Renal cortex interstitium (tissue), 15 donors: Measurements from ENCODE around the gene ABHD18. TPM values are rescaled to one million over a fixed set of nuclear protein-coding genes. Genes with fewer than 3 reads are reported as not detected.
"Not testable (repeated sequence)": the region's sequence is repeated elsewhere in the genome, so short reads cannot be mapped to it uniquely, and the experiment has no call there.

Experiments used
- DNase-seq, 11 donors: peaks; one replicate each; pipeline ENCODE4 v3.0.0-alpha.2; 2013; ENCODE audit warnings: low read depth in 9 of 11, low spot score in 4 of 11; ENCODE audit errors: extremely low read depth in 1 of 11
- long read RNA-seq, 16 experiments: transcript quantifications; one replicate each; lab custom pipeline, GENCODE V29; 2026
- polyA plus RNA-seq, 3 donors: library from polyadenylated mRNA; unstranded; fragments of 120-200 nt; gene quantifications; one replicate each; pipeline ENCODE4 v1.2.1, GENCODE V29; 2013; ENCODE audit not compliant: insufficient read length in 3 of 3

ABHD18 gene
- 10 to 100 TPM; 11.7 to 22.1 (median 15.4) TPM for polyA plus RNA-seq
- long read RNA-seq, donor 1 = 0 reads
- long read RNA-seq, donor 2 = 0 reads
- long read RNA-seq, donor 3 = 0 reads
- long read RNA-seq, donor 4, full-length matches to known transcripts = 1 of 1 reads
- long read RNA-seq, donor 4, partial matches to known transcripts = 0 of 1 reads
- long read RNA-seq, donor 4, other reads (novel, unspliced or antisense) = 0 of 1 reads
- long read RNA-seq, donor 5 = 0 reads
- long read RNA-seq, donor 6 = 0 reads
- long read RNA-seq, donor 7, full-length matches to known transcripts = 3 of 3 reads
- long read RNA-seq, donor 7, partial matches to known transcripts = 0 of 3 reads
- long read RNA-seq, donor 7, other reads (novel, unspliced or antisense) = 0 of 3 reads
- long read RNA-seq, donor 8 = 0 reads
- long read RNA-seq, donor 9 = 0 reads
- long read RNA-seq, donor 10 = 0 reads
- long read RNA-seq, donor 11 = 0 reads
- long read RNA-seq, donor 12 = 0 reads
- long read RNA-seq, donor 13 = 0 reads
- long read RNA-seq, donor 14 = 0 reads
- long read RNA-seq, donor 15 = 0 reads
- long read RNA-seq, donor 16, full-length matches to known transcripts = 1 of 1 reads
- long read RNA-seq, donor 16, partial matches to known transcripts = 0 of 1 reads
- long read RNA-seq, donor 16, other reads (novel, unspliced or antisense) = 0 of 1 reads

DNA sequence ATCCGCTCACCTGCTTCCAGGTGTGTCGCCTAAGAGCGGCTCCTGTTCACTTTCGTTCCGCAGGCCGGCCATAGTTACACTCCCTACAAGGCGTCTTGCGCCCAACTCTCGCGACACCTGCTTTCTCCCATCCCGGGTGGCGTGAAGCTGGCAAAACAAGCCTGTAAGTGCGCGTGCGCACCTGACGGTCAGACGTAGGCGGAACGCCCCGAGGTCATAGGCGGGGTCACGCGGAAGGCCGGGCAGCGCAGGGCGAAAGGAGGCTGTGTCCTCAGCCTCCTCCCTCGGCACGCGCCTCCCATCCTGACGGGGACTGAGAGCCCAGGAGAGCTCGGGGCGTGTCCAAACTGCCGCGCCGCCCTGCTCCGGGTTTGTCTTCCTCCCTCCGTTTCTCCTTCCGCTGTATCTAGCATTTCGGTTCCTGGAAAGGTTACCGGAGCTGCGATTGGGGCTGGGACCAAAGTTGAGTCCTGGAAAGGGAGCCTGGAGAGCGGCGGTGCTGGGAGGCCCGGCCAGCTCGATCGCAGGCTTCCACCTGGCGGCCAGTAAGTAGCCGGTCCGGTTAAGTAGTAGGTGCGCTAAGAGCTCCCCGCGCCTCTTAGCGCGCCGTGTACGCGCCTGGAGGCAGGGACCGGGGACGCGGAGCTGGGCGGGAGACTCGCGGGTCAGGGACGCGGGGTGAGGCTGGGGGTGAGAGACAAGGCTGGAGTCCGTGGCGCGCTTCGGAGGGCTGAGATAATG lies at the start of gene ABHD18, which contains the start of gene MFSD8:
Gene ABHD18 (plus strand): TSS at position 345 of the 741 bp plus-strand sequence. CDS start 17,550 bp downstream, outside the sequence.
Gene MFSD8 (minus strand): TSS at position 112 of the 741 bp plus-strand sequence. CDS start 40 bp downstream, at position 72.
- peak; percentile 92 to 97 (median 96) for DNase-seq

DNA sequence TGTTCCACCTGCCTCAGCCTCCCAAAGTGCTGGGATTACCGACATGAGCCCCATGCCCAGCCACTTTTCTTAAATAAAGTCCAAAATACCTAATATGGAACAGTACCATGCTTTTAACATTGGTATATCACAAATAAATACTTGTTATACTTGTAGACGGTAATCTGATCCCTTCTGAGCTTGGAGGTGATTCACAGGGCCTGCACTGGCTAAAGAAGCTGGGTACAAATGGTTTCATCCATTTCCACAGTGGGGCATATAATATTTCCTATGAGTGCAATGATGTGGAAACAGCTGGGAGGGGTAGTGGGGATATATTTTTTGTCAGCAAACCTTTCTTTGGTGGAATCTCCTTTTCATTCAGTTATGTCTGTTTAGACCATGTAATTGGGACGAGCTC lies 48.7 kb upstream of the ABHD18 start:
- DNase-seq = no peak

DNA sequence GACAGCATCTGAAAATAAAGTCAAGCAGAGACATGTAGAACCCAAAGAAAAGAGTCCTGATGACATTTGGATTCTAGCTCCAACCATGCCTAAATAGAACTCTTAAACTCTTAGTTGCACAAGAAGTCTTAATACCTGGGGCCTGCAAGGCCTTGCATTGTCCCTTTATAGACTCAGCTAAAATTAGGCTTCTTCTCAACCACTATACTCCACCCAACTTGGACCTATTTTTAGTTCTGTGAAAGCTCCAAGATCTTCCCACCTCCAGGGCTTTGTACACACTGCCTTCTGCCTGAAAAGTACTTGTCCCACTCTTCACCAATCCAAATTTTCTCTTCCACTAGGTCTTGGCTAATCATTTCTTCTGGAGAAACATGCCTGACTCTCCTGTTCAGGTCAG lies 48.1 kb upstream of the ABHD18 start:
- no peak for DNase-seq

DNA sequence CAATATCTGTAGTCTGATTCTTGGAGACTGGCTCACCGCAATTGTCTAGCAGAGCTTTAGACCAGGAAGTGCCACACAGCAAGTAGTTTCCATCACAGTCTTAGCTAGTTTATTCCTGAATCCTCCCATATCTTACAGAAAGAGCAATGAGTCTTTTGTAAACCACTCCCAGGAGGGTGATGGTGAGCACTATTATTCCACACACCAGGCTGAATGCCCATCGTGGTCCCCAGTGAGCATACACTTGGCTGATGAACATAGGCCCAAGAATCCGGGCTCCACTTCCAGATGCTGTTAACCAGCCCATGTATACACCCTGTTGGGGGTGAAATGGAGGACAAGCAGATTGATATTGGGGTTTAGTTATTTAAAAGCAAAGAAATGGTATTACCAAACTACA lies 44.7 kb upstream of the ABHD18 start:
- DNase-seq = no peak

DNA sequence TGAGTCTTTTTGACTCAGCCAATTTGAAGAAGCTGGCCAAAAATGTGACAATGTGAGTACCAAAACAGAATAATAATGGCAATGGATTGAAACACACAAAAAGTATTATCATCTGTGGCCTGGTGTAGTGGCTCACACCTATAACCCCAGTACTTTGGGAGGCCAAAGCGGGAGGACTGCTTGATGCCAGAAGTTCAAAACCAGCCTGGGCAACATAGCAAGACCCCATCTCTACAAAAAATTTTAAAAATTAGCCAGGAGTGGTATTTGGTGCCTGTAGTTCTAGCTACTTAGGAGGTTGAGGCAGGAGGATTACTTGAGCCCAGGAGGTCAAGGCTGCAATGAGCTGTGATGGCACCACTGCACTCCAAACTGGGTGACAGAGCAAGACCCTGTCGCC lies 43.0 kb upstream of the ABHD18 start:
- no peak for DNase-seq

DNA sequence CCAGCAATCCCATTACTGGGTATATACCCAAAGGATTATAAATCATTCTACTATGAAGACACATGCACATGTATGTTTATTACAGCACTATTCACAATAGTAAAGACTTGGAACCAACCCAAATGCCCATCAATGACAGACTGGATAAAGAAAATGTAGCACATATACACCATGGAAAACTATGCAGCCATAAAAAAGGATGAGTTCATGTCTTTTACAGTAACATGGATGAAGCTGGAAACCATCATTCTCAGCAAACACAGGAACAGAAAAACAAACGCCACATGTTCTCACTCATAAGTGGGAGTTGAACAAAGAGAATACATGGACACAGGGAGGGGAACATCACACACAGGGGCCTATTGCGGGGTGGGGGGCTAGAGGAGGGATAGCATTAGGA lies 39.5 kb upstream of the ABHD18 start:
- DNase-seq = not testable (repeated sequence)

DNA sequence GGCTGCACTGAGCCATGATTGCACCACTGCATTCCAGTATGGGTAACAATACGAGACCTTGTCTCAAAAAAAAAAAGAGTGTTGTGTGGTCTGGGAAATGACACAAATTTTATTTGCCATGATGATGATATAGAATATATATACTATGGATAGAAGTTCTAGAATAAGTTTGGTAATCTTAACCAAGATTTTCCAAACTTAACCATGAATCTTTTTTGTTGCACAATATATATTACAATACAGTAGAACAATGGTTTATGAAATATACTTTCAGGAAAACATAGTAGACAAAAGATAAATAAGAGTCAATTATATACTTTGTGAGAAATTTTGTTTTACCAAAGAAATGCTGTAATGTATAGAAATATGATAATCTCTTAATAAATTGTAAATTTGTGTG lies 35.0 kb upstream of the ABHD18 start:
- DNase-seq = no peak

DNA sequence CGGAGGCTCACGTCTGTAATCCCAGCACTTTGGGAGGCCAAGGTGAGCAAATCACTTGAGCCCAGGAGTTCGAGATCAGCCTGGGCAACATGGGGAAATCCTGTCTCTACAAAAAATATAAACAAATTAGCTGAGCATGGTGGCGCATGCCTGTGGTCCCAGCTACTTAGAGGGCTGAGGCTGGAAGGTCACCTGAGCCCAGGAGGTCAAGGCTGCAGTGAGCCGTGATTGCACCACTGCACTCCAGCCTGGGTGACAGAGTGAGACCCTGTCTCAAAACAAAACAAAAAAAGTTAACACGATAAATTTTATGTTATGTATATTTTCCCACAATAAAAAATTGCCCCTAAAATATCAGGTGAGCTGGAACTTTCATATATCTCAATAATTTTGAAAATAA lies 33.4 kb upstream of the ABHD18 start:
- not testable (repeated sequence) for DNase-seq

DNA sequence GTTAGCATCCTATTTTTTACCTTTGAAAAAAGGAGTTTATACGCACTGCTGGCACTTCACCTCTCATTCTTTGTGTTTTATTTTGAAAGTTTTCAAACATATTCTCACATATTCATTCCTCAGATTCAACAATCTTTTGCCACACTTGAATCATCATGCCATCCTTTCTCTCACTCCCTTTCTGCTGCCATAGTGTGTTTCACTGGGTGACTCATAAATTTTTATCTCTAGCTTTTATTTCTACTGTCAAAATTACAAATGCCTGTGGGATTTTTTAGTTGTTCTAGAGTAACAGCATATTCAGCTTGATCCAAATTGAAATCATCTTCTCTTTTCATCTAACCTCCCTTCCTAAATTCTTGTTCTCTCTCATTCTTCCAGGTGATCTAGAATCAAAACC lies 28.2 kb upstream of the ABHD18 start:
- DNase-seq = no peak

DNA sequence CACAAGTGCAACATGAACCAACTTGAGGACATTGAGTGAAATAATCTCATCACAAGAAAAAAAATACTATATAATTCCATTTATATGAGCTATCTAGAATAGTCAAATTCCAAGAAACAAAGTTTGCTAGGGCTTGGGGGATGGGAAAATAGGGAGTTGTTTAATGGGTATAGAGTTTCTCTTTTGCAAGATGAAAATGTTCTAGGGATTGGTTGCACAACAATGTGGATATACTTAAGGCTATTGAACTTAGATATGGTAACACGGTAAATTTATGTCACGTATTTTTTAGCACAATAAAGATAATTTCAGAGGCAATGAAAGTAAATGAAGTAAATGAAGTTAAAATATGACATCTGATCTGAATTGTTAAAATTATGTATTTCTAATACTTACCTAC lies 8.1 kb upstream of the ABHD18 start:
- DNase-seq = no peak

DNA sequence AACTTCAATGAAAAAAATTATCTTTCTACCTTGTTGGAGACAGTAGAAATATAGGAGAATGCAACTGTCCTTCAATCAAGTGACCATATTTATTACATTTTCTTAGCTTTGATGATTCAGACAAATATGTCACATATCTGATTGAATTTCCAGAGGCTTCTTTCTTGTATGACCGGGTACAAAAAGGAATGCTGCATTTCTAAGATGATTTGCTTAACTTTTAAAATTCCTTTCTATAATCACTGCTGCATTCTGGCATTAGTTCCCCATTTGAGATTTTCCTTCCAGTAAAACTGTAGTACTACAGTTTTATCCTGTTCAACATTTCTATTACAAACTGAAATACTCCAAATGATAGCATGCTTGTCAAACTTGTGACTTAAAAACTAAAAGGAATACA lies 5.4 kb upstream of the ABHD18 start:
- DNase-seq = no peak

DNA sequence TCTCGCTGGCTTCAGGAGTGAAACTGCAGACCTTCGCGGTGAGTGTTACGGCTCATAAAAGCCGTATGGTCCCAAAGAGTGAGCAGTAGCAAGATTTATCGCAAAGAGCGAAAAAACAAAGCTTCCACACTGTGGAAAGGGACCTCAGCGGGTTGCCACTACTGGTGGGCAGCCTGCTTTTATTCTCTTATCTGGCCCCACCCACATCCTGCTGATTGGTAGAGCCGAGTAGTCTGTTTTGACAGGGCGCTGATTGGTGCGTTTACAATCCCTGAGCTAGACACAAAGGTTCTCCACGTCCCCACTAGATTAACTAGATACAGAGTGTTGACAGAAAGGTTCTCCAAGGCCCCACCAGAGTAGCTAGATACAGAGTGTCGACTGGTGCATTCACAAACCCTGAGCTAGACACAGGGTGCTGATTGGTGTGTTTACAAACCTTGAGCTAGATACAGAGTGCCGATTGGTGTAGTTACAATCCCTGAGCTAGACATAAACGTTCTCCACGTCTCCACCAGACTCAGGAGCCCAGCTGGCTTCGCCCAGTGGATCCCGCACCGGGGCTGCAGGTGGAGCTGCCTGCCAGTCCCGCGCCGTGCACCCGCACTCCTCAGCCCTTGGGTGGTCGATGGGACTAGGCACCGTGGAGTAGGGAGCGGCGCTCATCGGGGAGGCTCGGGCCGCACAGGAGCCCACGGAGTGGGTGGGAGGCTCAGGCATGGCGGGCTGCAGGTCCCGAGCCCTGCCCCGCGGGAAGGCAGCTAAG lies 1.4 kb upstream of the ABHD18 start:
- not testable (repeated sequence) for DNase-seq

DNA sequence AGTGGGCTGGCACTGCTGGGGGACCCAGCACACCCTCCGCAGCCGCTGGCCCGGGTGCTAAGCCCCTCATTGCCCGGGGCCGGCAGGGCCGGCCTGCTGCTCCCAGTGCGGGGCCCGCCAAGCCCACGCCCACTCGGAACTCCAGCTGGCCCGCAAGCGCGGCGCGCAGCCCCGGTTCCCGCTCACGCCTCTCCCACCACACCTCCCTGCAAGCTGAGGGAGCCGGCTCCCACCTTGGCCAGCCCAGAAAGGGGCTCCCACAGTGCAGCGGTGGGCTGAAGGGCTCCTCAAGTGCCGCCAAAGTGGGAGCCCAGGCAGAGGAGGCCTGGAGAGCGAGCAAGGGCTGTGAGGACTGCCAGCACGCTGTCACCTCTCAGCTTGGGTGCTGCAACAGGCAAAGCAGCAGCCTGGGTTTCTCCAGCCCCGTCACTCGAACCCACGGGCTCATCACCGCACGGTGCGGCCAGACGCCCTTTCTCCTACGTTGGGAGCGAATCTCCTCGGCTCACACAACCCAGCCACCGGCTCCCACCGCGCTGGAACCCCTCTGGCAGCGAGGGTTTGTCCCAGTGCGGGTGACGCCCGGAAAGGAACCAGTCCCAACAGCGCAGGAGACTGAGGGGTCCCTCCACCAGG lies 662 bp upstream of the ABHD18 start:
- DNase-seq = peak in 2 of 11 donors; percentile 3 to 7

DNA sequence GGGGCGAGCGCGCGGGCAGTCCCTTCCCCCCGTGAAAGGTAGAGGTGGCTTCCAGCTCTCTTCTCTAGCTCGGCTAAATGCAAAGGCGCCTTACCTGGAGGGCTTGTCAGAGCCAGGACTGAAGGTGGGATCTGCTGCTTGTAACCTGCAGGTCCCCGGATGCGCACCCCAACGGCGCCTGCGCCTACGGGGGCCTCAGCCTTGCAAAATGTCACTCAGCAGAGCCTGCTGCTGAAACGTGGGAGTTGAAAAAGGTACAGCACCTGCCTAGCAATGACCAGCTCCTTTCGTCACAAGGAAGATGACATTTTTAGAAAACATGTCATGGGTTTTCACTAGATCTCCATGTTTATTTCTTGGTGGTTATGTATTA lies 583 bp downstream of the ABHD18 start:
- DNase-seq = peak in 10 of 11 donors; percentile 20 to 54 (median 37)

DNA sequence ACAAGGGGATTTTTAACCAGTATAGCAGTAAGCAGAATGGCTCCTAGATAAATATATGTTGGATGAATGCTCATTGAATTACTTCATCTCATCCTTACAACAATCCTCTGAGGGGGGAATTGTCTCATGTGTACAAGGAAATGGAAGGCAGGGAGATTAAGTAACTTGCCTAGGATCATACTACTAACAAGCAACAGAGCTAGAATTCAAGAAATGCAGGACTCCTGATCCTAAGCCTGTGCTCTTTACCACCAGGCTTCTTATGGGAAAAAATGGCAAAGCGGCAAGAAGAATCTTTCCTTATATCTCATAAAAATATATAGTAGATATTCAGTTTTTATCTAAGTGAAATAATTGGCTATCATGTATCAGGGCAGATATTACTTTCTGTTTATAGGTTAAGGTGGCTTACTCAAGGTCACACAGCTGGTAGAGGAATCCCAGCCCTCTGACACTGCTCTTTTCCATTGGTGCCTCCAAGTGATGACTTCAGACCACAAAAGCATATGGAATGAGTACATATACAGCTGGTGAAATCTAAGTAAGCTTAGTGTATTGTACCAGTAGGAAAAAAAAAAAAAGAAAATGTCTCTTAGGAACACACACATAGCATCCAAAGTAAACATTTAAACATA lies 2.1 kb downstream of the ABHD18 start:
- no peak for DNase-seq

DNA sequence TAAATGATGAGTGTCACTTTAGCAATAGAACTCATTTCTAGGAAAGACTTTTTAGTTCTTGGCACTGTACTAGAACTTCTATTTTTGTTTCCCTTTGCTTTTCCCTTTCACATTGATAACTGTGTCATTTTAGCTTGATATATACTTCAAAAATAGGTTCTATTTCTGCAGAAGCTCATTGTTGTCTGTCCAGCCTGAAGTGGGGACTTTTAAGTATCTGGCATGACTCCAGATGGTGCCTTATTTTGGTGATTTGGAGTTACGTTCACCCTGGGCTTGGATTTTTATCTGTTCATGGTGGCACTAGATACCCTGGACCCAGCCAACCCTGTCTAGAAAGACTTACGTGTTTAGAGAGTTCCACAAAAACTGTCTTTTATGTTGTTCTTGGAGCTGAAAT lies 3.4 kb downstream of the ABHD18 start:
- DNase-seq = no peak

DNA sequence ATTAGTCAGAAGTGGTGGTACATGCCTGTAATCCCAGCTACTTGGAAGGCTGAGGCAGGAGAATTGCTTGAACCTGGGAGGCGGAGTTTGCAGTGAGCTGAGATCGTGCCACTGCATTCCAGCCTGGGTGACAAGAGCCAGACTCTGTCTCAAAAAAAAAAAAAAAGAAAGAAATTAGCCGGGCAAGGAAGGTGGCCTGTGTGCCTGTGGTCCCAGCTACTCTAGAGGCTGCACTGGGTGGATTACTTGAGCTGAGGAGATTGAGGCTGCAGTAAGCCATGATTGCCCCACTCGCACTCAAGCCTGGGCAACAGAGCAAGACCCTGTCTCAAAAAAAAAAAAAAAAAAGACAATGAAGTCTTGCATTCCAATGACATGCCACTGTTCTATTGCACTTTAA lies 5.7 kb downstream of the ABHD18 start:
- DNase-seq = not testable (repeated sequence)

DNA sequence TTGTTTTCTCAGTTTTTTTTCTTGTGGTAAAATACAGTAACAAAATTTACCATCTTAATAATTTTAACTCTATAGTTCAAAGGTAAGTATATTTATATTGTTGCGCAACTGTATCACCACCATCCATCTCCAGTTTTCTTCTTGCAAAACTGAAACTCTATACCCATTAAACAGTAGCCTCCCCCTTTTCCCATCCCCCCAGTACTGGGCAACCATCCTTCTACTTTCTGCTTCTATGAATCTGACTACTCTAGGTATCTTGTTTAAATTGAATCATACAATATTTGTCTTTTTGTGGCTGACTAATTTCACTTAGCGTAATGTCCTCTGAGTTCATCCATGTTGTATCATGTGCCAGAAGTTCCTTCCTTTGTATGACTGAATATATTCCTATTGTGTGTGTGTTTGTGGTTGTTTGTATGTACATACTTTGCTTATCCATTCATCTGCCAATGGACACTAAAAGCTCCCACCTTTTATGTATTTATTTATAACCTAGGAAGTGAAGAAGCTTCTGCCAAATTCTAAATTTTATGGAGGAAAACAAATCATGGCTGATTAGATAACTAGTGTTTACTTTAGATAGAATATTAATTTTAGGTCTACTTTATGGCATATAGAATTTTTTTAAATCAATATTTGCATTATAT lies 10.0 kb downstream of the ABHD18 start:
- no peak for DNase-seq
